AG09309 (cell line): ENCODE data around the gene CENPP.

ENCODE experiments used
- DNase-seq: peaks from one replicate; pipeline ENCODE4 v3.0.0-alpha.2; 2010; ENCODE audit warnings: low read depth
- H3K4me3 ChIP-seq: 2 replicates; pipeline ENCODE4 v1.5.1; 2011; ENCODE audit warnings: mild to moderate bottlenecking, low read depth, low read length, moderate library complexity; ENCODE audit not compliant: control insufficient read depth
- TF ChIP-seq, protein P1 (sequence below): IDR thresholded peaks from 2 replicates; pipeline ENCODE4 v1.5.1; 2011; ENCODE audit warnings: mild to moderate bottlenecking, low read depth, low read length, inconsistent platforms; ENCODE audit not compliant: insufficient read depth, control insufficient read depth; ENCODE audit errors: missing control alignments

The CENPP gene

DNA sequence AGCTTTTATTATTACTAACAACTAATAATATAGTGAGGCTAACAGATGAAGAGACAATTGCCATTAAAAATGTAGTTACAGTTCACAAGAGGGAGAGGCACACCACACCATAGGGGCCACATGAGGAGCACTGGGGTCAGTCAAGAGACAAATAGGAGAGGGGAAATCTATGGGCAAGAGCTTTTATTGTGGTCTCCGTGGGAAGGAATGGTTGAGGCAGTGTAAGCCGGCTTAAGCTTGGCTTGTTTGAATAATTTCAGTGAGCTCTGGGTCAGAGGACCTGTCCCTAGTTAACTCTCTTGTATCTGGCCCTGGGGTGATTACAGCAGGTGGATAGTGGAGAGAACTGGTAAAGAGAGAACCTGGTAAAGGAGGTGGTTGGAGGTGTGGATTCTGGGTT lies 43.3 kb downstream of the CENPP start:
- no peak overlapping the region for H3K4me3 ChIP-seq
- TF ChIP-seq, protein P1, sequence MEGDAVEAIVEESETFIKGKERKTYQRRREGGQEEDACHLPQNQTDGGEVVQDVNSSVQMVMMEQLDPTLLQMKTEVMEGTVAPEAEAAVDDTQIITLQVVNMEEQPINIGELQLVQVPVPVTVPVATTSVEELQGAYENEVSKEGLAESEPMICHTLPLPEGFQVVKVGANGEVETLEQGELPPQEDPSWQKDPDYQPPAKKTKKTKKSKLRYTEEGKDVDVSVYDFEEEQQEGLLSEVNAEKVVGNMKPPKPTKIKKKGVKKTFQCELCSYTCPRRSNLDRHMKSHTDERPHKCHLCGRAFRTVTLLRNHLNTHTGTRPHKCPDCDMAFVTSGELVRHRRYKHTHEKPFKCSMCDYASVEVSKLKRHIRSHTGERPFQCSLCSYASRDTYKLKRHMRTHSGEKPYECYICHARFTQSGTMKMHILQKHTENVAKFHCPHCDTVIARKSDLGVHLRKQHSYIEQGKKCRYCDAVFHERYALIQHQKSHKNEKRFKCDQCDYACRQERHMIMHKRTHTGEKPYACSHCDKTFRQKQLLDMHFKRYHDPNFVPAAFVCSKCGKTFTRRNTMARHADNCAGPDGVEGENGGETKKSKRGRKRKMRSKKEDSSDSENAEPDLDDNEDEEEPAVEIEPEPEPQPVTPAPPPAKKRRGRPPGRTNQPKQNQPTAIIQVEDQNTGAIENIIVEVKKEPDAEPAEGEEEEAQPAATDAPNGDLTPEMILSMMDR: no peak
- no peak for DNase-seq

DNA sequence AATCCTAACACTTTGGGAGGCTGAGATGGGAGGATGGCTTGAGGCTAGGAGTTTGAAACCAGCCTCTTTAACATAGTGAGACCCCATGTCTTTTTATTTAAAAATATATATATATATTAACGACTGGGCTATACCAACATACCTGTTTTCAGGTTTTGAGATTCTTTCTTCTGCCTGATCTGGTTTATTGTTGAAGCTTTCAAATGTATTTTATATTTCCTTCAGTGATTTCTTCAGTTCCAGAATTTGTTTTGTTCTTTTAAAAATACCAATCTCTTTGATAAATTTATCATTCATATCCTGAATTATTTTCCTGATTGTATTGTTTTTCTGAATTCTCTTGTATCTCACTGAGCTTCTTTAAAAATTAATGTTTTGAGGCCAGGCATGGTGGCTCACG lies 47.4 kb downstream of the CENPP start:
- no peak for DNase-seq
- TF ChIP-seq, protein P1: no peak
- H3K4me3 ChIP-seq: no peak overlapping the region

DNA sequence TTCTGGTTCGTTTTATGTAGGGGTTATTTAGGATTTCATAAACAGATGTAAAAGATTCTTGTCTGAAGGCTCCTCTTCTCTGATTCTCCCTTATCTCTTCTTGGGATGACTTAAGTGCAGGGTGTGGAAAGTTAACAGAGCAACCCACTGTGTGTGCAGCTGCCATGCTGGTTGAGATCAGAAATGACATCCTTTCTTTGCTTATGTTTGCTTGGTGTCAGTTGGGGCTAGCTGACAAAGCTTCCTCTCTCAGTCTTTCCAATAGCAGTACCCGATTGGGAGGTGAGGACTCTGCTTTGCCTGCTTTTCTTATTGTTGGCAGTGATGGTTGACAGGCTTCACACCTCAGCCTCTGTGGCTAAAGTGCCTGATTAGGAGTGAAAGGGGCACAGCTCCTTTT lies 52.1 kb downstream of the CENPP start:
- H3K4me3 ChIP-seq: no peak overlapping the region
- TF ChIP-seq, protein P1: no peak
- DNase-seq: no peak

DNA sequence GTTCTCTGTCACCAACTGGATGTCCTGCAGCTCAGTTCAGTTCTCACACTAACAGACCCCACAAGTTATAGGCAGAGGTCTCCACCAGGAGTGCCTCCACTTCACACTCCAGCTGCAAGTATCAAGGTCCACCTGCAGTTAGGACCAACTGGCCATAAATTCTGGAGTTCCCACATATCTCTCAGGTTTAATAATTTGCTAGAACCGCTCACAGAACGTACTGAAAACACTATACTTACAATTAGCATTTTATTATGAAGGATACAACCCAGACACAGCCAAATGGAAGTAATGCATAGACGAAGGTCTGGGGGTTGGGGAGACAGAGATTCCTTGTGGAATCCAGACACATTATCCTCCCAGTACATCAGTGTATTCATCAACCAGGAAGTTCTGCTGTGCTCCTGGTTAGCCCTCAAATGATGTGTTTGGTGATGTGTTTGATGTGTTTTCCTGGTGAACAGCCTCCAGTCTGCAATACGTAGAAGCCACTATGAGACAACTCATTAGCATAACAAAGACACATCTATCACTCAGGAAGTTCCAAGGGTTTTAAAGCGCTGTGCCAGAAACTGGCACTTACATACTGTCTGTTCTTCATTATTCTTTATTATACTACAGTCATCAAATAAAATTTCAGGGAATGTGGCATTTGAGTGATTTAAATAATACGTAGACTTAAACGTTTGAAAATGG lies 53.3 kb downstream of the CENPP start:
- TF ChIP-seq, protein P1: no peak
- DNase-seq: peak; percentile 41
- no peak overlapping the region for H3K4me3 ChIP-seq

DNA sequence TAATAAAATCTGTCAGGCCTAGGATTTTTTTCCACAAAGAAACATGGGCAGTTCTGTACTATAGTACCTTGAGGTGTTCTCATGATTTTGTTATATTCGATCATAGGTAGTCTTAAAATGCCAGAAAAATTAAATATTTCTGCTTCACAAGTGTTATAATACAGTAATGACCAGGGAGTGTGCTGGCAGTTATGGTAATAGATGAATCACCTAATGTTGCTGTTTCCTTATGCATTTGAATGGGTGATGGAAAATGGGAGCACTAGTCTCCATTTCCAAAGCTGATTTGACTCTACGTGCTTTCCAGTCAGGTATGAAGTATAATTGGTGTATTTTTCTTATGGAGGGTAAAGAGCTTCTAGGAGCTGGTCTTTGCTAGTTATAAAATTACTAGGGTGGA lies 54.9 kb downstream of the CENPP start:
- no peak for DNase-seq
- H3K4me3 ChIP-seq: no peak overlapping the region
- TF ChIP-seq, protein P1: no peak

DNA sequence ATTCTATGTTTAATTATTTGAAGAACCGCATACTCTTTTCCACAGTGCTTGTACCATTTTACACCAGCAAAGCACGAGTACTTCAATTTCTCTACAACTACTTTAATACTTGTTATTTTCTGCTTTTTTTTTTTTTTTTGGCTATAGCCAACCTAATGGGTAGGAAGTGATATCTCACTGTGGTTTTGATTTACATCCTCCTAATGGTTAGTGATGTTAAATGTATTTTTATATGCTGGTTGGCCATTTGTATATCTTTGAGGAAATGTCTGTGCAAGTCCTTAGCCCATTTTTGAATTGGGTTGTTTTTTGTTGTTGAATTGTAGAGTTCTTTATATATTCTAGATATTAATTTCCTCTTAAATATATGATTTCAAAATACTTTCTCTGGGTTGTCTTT lies 56.0 kb downstream of the CENPP start:
- no peak for DNase-seq
- H3K4me3 ChIP-seq: no peak overlapping the region
- TF ChIP-seq, protein P1: no peak
